H1 (cell line): ENCODE results near the gene FAM107A. TPM values are rescaled to one million over a fixed set of nuclear protein-coding genes. Genes with fewer than 3 reads are reported as not detected.

Experiments used
- CBX5 ChIP-seq: fragments of 300-800, 300-1000 bp; sonication (generic); IDR thresholded peaks from 2 replicates; pipeline ENCODE4 v1.7.1; 2016; ENCODE audit warnings: antibody characterized with exemption, low read length, low read depth
- CEBPB ChIP-seq: IDR thresholded peaks from 2 replicates; pipeline ENCODE4 v1.6.1; 2012; ENCODE audit warnings: low read depth, low read length
- MAFK ChIP-seq: IDR thresholded peaks from 2 replicates; pipeline ENCODE4 v1.6.1; 2012; ENCODE audit warnings: low read depth, mild to moderate bottlenecking, improper control_type of control experiment, low read length
- PHF8 ChIP-seq: fragments of 200-600 bp; sonication (generic); conservative IDR thresholded peaks from 2 replicates; pipeline ENCODE4 v1.7.1; 2012; ENCODE audit warnings: low read depth, mild to moderate bottlenecking, inconsistent platforms, low read length, moderate library complexity
- RXRA ChIP-seq: IDR thresholded peaks from 2 replicates; pipeline ENCODE4 v1.6.1; 2011; ENCODE audit warnings: low read depth, mild to moderate bottlenecking, low read length, moderate library complexity; ENCODE audit not compliant: insufficient read depth
- polyA plus RNA-seq, 7 experiments: library from polyadenylated mRNA; depleted of rRNA in 3 of 7; stranded (reverse) in 5 of 7; unstranded in 2 of 7; fragments of >200 nt in 5 of 7; fragments of 200-250 nt in 2 of 7; gene quantifications; 1 replicate in 5 of 7; 2 replicates in 1 of 7; 4 replicates in 1 of 7; pipeline versions ENCODE4 v1.2.1 to v1.2.3, GENCODE V29; 2011 to 2013; ENCODE audit warnings: missing spikeins in 2 of 7, mixed read lengths in 2 of 7
- total RNA-seq: library from RNA; stranded (reverse); fragmentation: NEBNext Ultra II Directional; extraction: Animal tissue kit (Norgen Biotek cat#: 25700); gene quantifications from 2 replicates; pipeline ENCODE4 v1.2.1, GENCODE V29; 2021
- TF ChIP-seq, protein P1 (sequence below): IDR thresholded peaks from 2 replicates; pipeline ENCODE4 v1.6.1; 2012; ENCODE audit warnings: inconsistent platforms

The FAM107A gene
- total and polyA plus RNA-seq, 2 of the 8 experiments (the other 6 are each of a cell fraction or from before 2014, with no cell fraction given): 0.51 to 0.65 TPM

GRCh38 chr3:58520403-58521335, 56.5 kb downstream of the FAM107A start (continued):
- TF ChIP-seq RXRA: no peak
- TF ChIP-seq, protein P1, sequence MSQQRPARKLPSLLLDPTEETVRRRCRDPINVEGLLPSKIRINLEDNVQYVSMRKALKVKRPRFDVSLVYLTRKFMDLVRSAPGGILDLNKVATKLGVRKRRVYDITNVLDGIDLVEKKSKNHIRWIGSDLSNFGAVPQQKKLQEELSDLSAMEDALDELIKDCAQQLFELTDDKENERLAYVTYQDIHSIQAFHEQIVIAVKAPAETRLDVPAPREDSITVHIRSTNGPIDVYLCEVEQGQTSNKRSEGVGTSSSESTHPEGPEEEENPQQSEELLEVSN: no peak
- no peak for TF ChIP-seq PHF8
- TF ChIP-seq MAFK: no peak
- no peak for TF ChIP-seq CBX5
- no peak for TF ChIP-seq CEBPB
